Measurements from ENCODE around the gene LRP2.

DNA sequence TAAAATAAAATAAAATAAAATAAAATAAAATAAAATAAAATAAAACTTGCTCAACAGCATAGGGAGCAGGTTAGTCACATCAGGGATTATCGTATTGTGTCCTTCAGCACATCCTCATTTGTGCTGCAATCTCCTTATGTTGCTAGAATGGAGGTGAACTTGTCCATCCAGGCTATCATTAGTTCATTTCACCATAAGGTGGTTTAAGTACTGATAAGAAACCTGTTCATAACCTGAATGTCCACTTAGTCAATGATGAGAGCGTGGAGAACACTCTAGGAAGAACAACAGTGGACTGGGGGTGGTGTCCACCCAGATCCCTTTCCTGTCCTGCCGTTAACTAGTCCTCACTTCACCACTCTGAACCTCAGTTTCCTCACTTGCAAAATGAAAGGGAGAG is 271.1 kb downstream of the LRP2 start:
- TF ChIP-seq, protein P1, sequence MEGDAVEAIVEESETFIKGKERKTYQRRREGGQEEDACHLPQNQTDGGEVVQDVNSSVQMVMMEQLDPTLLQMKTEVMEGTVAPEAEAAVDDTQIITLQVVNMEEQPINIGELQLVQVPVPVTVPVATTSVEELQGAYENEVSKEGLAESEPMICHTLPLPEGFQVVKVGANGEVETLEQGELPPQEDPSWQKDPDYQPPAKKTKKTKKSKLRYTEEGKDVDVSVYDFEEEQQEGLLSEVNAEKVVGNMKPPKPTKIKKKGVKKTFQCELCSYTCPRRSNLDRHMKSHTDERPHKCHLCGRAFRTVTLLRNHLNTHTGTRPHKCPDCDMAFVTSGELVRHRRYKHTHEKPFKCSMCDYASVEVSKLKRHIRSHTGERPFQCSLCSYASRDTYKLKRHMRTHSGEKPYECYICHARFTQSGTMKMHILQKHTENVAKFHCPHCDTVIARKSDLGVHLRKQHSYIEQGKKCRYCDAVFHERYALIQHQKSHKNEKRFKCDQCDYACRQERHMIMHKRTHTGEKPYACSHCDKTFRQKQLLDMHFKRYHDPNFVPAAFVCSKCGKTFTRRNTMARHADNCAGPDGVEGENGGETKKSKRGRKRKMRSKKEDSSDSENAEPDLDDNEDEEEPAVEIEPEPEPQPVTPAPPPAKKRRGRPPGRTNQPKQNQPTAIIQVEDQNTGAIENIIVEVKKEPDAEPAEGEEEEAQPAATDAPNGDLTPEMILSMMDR (IDR thresholded peaks at IDR 0.05): no peak
- no peak for TF ChIP-seq POLR2A (IDR thresholded peaks at IDR 0.05)
- no peak for TF ChIP-seq EP300 (IDR thresholded peaks at IDR 0.05)
- TF ChIP-seq POLR2AphosphoS5 (IDR thresholded peaks at IDR 0.05): no peak

All from gastroesophageal sphincter (tissue), 3 donors.